Measurements from ENCODE around the gene PLEKHA7.

DNA sequence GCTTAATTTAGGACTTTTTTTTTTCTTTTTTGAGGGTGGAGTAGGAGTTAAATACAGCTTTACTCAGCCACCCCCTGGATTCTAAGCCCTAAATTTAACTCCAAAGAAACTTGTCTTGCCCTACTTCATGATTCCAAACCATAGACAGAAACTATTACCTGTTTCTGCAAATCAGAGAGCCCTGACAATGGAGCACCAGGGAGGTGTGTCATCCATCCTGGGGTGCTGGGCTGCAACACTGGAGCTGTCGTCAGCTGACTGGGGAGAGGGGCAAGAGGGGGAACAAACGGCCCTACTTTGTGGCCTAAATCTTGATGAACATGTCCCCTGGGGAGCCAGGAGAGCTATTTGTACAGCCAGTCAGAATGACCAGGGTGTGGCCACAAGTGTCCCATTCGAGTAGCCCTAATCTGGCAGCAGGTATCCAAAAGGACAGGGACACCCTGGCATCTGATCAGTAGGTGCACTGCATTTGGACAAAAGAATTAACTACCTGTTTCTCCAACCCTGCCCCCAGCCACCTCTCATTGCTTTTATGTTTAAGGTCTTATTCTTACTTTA, 50.8 kb downstream of the PLEKHA7 start:
- TF ChIP-seq POLR2AphosphoS5 (IDR thresholded peaks at IDR 0.05; ENCODE audit: low read depth, low read length) (no peak), POLR2A (IDR thresholded peaks at IDR 0.05; ENCODE audit: low read depth, low read length) (no peak), TAF1 (IDR thresholded peaks at IDR 0.05; ENCODE audit: low read depth, low read length) (no peak), SPI1 (IDR thresholded peaks at IDR 0.05; ENCODE audit: low read depth, low read length) (no peak), POU2F2 (IDR thresholded peaks at IDR 0.05; ENCODE audit: low read depth, low read length) (no peak), PAX5 (IDR thresholded peaks at IDR 0.05; ENCODE audit: insufficient read depth, low read length, severe bottlenecking) (no peak)

Measured in GM12891 (cell line).